K562 (cell line): Measurements from ENCODE around the gene ING2. TPM values are rescaled to one million over a fixed set of nuclear protein-coding genes. Genes with fewer than 3 reads are reported as not detected.
A peak's percentile ranks its signal among the peaks of the same experiment; 100 is the strongest.

Source experiments
- BMI1 ChIP-seq: fragments of 150-350 bp; IDR thresholded peaks from 2 replicates; pipeline ENCODE4 v1.6.1; 2014; ENCODE audit warnings: low read length
- CUX1 ChIP-seq: fragments of 200-800 bp; sonication (Bioruptor generic); IDR thresholded peaks from 2 replicates; pipeline ENCODE4 v1.6.1; 2016; ENCODE audit warnings: missing genetic modification characterization, missing compliant biosample characterization
- ID3 ChIP-seq, 2 experiments: fragments of 250-450 bp in 1 of 2; fragments of 450-650 bp in 1 of 2; sonication (Bioruptor Pico) in 1 of 2; IDR thresholded peaks; 2 replicates each; pipeline versions ENCODE4 v1.6.1 to v1.8.0; 2016 to 2021; ENCODE audit warnings: mild to moderate bottlenecking in 2 of 2, moderate library complexity in 2 of 2, missing compliant biosample characterization in 1 of 2, missing genetic modification characterization in 1 of 2
- IRF9 ChIP-seq: fragments of 450-650 bp; IDR thresholded peaks from 2 replicates; pipeline ENCODE4 v1.6.1; 2016; ENCODE audit warnings: missing biosample characterization, missing genetic modification characterization
- KAT2B ChIP-seq: IDR thresholded peaks from one replicate; pipeline ENCODE4 v1.6.1; 2012; ENCODE audit warnings: low read depth, mild to moderate bottlenecking, control low read depth, inconsistent platforms, low read length, moderate library complexity
- KDM5B ChIP-seq: fragments of 200-600 bp; sonication (generic); IDR thresholded peaks from 2 replicates; pipeline ENCODE4 v1.6.1; 2012; ENCODE audit warnings: low read depth, mild to moderate bottlenecking, moderate library complexity, low read length, control low read depth, inconsistent platforms; ENCODE audit not compliant: insufficient replicate concordance
- NFE2 ChIP-seq: IDR thresholded peaks from 2 replicates; pipeline ENCODE4 v1.6.1; 2014; ENCODE audit warnings: antibody characterized with exemption, low read depth
- NFRKB ChIP-seq: fragments of 450-650 bp; IDR thresholded peaks from 2 replicates; pipeline ENCODE4 v1.6.1; 2016; ENCODE audit warnings: low read depth
- POLR2AphosphoS5 ChIP-seq: IDR thresholded peaks from 2 replicates; pipeline ENCODE4 v1.6.1; 2011; ENCODE audit warnings: mild to moderate bottlenecking, low read depth, low read length, moderate library complexity; ENCODE audit not compliant: control insufficient read depth, insufficient read depth
- POLR2G ChIP-seq: fragments of 200-400 bp; formaldehyde crosslinking; IDR thresholded peaks from 2 replicates; pipeline ENCODE4 v1.6.1; 2017; ENCODE audit warnings: low read depth, mild to moderate bottlenecking, antibody characterized with exemption, low read length, moderate library complexity
- SAP30 ChIP-seq: fragments of 200-600 bp; sonication (generic); IDR thresholded peaks from 2 replicates; pipeline ENCODE4 v1.6.1; 2012; ENCODE audit warnings: borderline replicate concordance, low read depth, mild to moderate bottlenecking, moderate library complexity, low read length, control low read depth, inconsistent platforms; ENCODE audit not compliant: insufficient read depth, poor library complexity, severe bottlenecking
- ZBTB49 ChIP-seq: sonication (generic); formaldehyde crosslinking; IDR thresholded peaks from 2 replicates; pipeline ENCODE4 v1.8.0; 2022; ENCODE audit warnings: missing genetic modification reagents, mild to moderate bottlenecking, borderline replicate concordance
- ZNF124 ChIP-seq: sonication (generic); formaldehyde crosslinking; IDR thresholded peaks from 2 replicates; pipeline ENCODE4 v1.8.1; 2022; ENCODE audit warnings: missing genetic modification reagents
- polyA plus RNA-seq, 8 experiments: library from polyadenylated mRNA; depleted of rRNA in 4 of 8; stranded (reverse) in 5 of 8; unstranded in 3 of 8; fragments of >200 nt; fragmentation: Nextera tagmentation in 2 of 8; fragmentation: Illumina TruSeq in 1 of 8; extraction: Ambion mirVana in 2 of 8; extraction: Trizol in 1 of 8; gene quantifications; 2 replicates each; pipeline versions ENCODE4 v1.2.1 to v1.2.3, GENCODE V29; 2011 to 2014; ENCODE audit warnings: inconsistent platforms in 1 of 8, missing spikeins in 1 of 8
- total RNA-seq, 7 experiments: library from RNA; depleted of rRNA in 6 of 7; stranded (reverse); fragments of >200 nt in 6 of 7; fragmentation: Illumina TruSeq in 2 of 7; extraction: Trizol in 2 of 7; gene quantifications; 2 replicates each; pipeline versions ENCODE4 v1.2.1 to v1.2.3, GENCODE V29; 2011 to 2021; ENCODE audit warnings: low replicate concordance in 1 of 7

The ING2 gene
- total and polyA plus RNA-seq, 9 of the 15 experiments (the other 6 are each of a cell fraction or from before 2014, with no cell fraction given): 2.9 to 21.4 (median 12.4) TPM

- TF ChIP-seq CUX1 (CRISPR knock-in tag) (no peak), SAP30 (peak; percentile 63), BMI1 (no peak), ZNF124 (CRISPR knock-in tag) (no peak), POLR2AphosphoS5 (no peak), IRF9 (tag) (no peak), POLR2G (no peak), NFRKB (no peak), ID3 (CRISPR knock-in tag; IDR thresholded peaks at IDR 0.05) (no peak), ID3 (tag; IDR thresholded peaks at IDR 0.05) (no peak), NFE2 (no peak), KDM5B (peak; percentile 38), ZBTB49 (CRISPR knock-in tag) (no peak), KAT2B (no peak)
These were observed at the start of gene ING2 (continued) for GRCh38 chr4:183504930-183505610.
